Endothelial cell of umbilical vein (primary cell): ENCODE measurements around the gene OR2Z1. TPM values are rescaled to one million over a fixed set of nuclear protein-coding genes. Genes with fewer than 3 reads are reported as not detected.

Source experiments
- BruUV-seq: library from RNA; stranded (reverse); fragments of 400-500 nt; replicated peaks from 2 replicates; lab custom pipeline; 2021; lab: Mats Ljungman, UMichigan
- CTCF ChIA-PET: fragments of 300-600, 350-600 bp; sonication (Branson Sonifier 250); formaldehyde crosslinking; loops from one replicate; lab custom pipeline; 2021; ENCODE audit warnings: antibody characterized with exemption, inconsistent platforms; lab: Charles Lee
- POLR2A ChIA-PET: fragments of 300-600, 350-600 bp; sonication (Branson Sonifier 250); formaldehyde crosslinking; loops from one replicate; lab custom pipeline; 2021; ENCODE audit warnings: antibody characterized with exemption, inconsistent platforms; lab: Charles Lee
- DNase-seq: peaks from one replicate; pipeline ENCODE4 v3.0.0-alpha.2; 2011; ENCODE audit warnings: low read depth, low spot score
- FAIRE-seq: peaks from 2 replicates; lab custom pipeline; 2011; peaks lifted over from hg19 to GRCh38; lab: Jason Lieb, UNC
- H2AFZ ChIP-seq: 2 replicates; pipeline ENCODE4 v1.6.0; 2012; ENCODE audit warnings: low read depth, low read length, control low read depth, inconsistent platforms
- H3K27ac ChIP-seq: 2 replicates; pipeline ENCODE4 v1.5.1; 2011; ENCODE audit warnings: low read depth, mild to moderate bottlenecking, control low read depth, low read length, moderate library complexity; ENCODE audit not compliant: insufficient read depth
- H3K27me3 ChIP-seq, 2 experiments: 2 replicates each; pipeline versions ENCODE4 v1.6.0 to v1.6.1; 2011; ENCODE audit warnings: low read length in 2 of 2, mixed read lengths in 1 of 2; ENCODE audit not compliant: control insufficient read depth in 2 of 2, insufficient read depth in 2 of 2
- H3K36me3 ChIP-seq, 2 experiments: 2 replicates in 1 of 2; 3 replicates in 1 of 2; pipeline ENCODE4 v1.5.1; 2011; ENCODE audit warnings: low read length in 2 of 2, mild to moderate bottlenecking in 1 of 2, moderate library complexity in 1 of 2; ENCODE audit not compliant: control insufficient read depth in 2 of 2, insufficient read depth in 2 of 2; ENCODE audit errors: extremely low read depth in 1 of 2
- H3K4me1 ChIP-seq: 3 replicates; pipeline ENCODE4 v1.5.1; 2011; ENCODE audit warnings: mild to moderate bottlenecking, low read length; ENCODE audit not compliant: control insufficient read depth, insufficient read depth; ENCODE audit errors: extremely low read depth
- H3K4me2 ChIP-seq: 2 replicates; pipeline ENCODE4 v1.6.1; 2011; ENCODE audit warnings: low read length, control low read depth, mixed read lengths; ENCODE audit not compliant: insufficient read depth
- H3K4me3 ChIP-seq, 3 experiments: fragments of 200-600 bp in 1 of 3; sonication (generic), shearing (Covaris generic) in 1 of 3; replicated peaks in 1 of 3; 2 replicates each; pipeline ENCODE4 v1.5.1; 2011 to 2016; ENCODE audit warnings: control low read depth in 3 of 3, low read length in 3 of 3, mild to moderate bottlenecking in 2 of 3, inconsistent platforms in 1 of 3, low read depth in 1 of 3, moderate library complexity in 1 of 3; ENCODE audit not compliant: insufficient read depth in 1 of 3
- H3K79me2 ChIP-seq: 2 replicates; pipeline ENCODE4 v1.6.0; 2012; ENCODE audit warnings: low read length, inconsistent platforms; ENCODE audit not compliant: control insufficient read depth, insufficient read depth
- H3K9ac ChIP-seq: replicated peaks from 2 replicates; pipeline ENCODE3; 2011; ENCODE audit warnings: low read length, control low read depth; ENCODE audit not compliant: insufficient read depth; ENCODE audit errors: extremely low read depth
- H3K9me1 ChIP-seq: replicated peaks from 3 replicates; pipeline ENCODE4 v1.6.0; 2011; ENCODE audit warnings: mild to moderate bottlenecking, low read length; ENCODE audit not compliant: control insufficient read depth, insufficient read depth; ENCODE audit errors: extremely low read depth
- H3K9me3 ChIP-seq: replicated peaks from 2 replicates; pipeline ENCODE4 v1.5.1; 2012; ENCODE audit warnings: low read length, inconsistent platforms; ENCODE audit not compliant: control insufficient read depth, insufficient read depth
- H4K20me1 ChIP-seq: replicated peaks from 2 replicates; pipeline ENCODE3; 2011; ENCODE audit warnings: mild to moderate bottlenecking, low read length; ENCODE audit not compliant: control insufficient read depth, insufficient read depth; ENCODE audit errors: extremely low read depth
- CTCF ChIP-seq, 2 donors: IDR thresholded peaks; 1 replicate in 1 of 2; 2 replicates in 1 of 2; pipeline ENCODE4 v1.5.1; 2011; ENCODE audit warnings: low read length in 2 of 2, mild to moderate bottlenecking in 2 of 2, moderate library complexity in 2 of 2, control low read depth in 1 of 2, inconsistent platforms in 1 of 2, low read depth in 1 of 2; ENCODE audit not compliant: insufficient read depth in 1 of 2; ENCODE audit errors: extremely low read depth in 1 of 2
- EZH2 ChIP-seq: IDR thresholded peaks from 2 replicates; pipeline ENCODE4 v1.6.1; 2012; ENCODE audit warnings: borderline replicate concordance, low read depth, mild to moderate bottlenecking, moderate library complexity, low read length, inconsistent platforms; ENCODE audit not compliant: severe bottlenecking
- FOS ChIP-seq: IDR thresholded peaks from 2 replicates; pipeline ENCODE4 v1.6.1; 2011; ENCODE audit warnings: mild to moderate bottlenecking, low read length, moderate library complexity, borderline replicate concordance; ENCODE audit not compliant: insufficient read depth
- GATA2 ChIP-seq: IDR thresholded peaks from 2 replicates; pipeline ENCODE4 v1.7.0; 2011; ENCODE audit warnings: low read depth, mild to moderate bottlenecking, moderate library complexity, mixed read lengths, low read length; ENCODE audit not compliant: insufficient read length, insufficient read depth
- JUN ChIP-seq: IDR thresholded peaks from 2 replicates; pipeline ENCODE4 v1.6.1; 2011; ENCODE audit warnings: borderline replicate concordance, low read depth; ENCODE audit not compliant: insufficient read length, insufficient read depth
- MAX ChIP-seq: IDR thresholded peaks from 2 replicates; pipeline ENCODE4 v1.6.1; 2011; ENCODE audit not compliant: insufficient read depth, insufficient read length
- MYC ChIP-seq: IDR thresholded peaks from one replicate; pipeline ENCODE4 v1.6.1; 2011; ENCODE audit warnings: mild to moderate bottlenecking, low read depth, low read length
- POLR2A ChIP-seq: IDR thresholded peaks from 2 replicates; pipeline ENCODE4 v1.6.1; 2012; ENCODE audit warnings: low read depth, mild to moderate bottlenecking, control low read depth, low read length
- POLR2AphosphoS5 ChIP-seq: IDR thresholded peaks from 2 replicates; pipeline ENCODE4 v1.6.1; 2012; ENCODE audit warnings: low read depth, mild to moderate bottlenecking, control low read depth, low read length, moderate library complexity; ENCODE audit not compliant: insufficient read depth
- dilution Hi-C: fragments of 300-500 bp; cut with MboI; formaldehyde crosslinking; loops from one replicate; pipeline ENCODE4 v1.15.0; 2019; ENCODE audit warnings: low sequenced_read_pairs; ENCODE audit not compliant: extremely low pct_ligation_motif_present
- intact Hi-C: fragments of 100-400 bp; cut with micrococcal nuclease; formaldehyde crosslinking; loops from one replicate; pipeline ENCODE4 v1.10.0; 2022
- polyA plus RNA-seq, 4 experiments: library from polyadenylated mRNA; depleted of rRNA in 3 of 4; stranded (reverse) in 3 of 4; unstranded in 1 of 4; fragments of >200 nt; gene quantifications; 2 replicates each; pipeline versions ENCODE4 v1.2.1 to v1.2.3, GENCODE V29; 2011 to 2012; ENCODE audit warnings: missing spikeins in 1 of 4
- total RNA-seq: library from RNA; stranded (reverse); gene quantifications from 2 replicates; pipeline ENCODE4 v1.2.3, GENCODE V29; 2021

Gene OR2Z1
- total and polyA plus RNA-seq, 2 donors (not counting 3 experiments of a cell fraction or from before 2014, with no cell fraction given): not detected

- no TSS peak for BruUV-seq
- DNase-seq (no peak), FAIRE-seq (no peak)
- Histone ChIP-seq H4K20me1 (no peaks in the 10 kb centered on the region), H3K27ac (no peak overlapping the region), H3K4me1 (no peaks in the 10 kb centered on the region), H3K9me3 (no peaks in the 10 kb centered on the region), H2AFZ (no peak overlapping the region), H3K4me2 (no peak overlapping the region), H3K4me3 (no peak overlapping the region), H3K79me2 (no peaks in the 10 kb centered on the region), H3K36me3 (no peaks in the 10 kb centered on the region), H3K9me1 (no peaks in the 10 kb centered on the region), H3K9ac (no peak overlapping the region), H3K27me3 (no peaks in the 10 kb centered on the region)
- CTCF ChIA-PET: interaction anchor here (1.0 kb wide), 1 partner anchor 69 kb away, joined by 4 read pairs; no protein-coding TSS in a partner anchor
- POLR2A ChIA-PET: no interaction called here
- no peak for TF ChIP-seq CTCF (IDR thresholded peaks at IDR 0.05; ENCODE audit: extremely low read depth in 1 of 2, insufficient read depth in 1 of 2, low read depth in 1 of 2, low read length in 2 of 2)
- no peak for TF ChIP-seq EZH2
- no peak for TF ChIP-seq POLR2AphosphoS5
- no peak for TF ChIP-seq POLR2A
- no peak for TF ChIP-seq GATA2
- TF ChIP-seq FOS: no peak
- no peak for TF ChIP-seq MYC
- no peak for TF ChIP-seq MAX
- TF ChIP-seq JUN: no peak
- dilution Hi-C loops (no loop called here), intact Hi-C loops (no loop called here)
Measured at GRCh38 chr19:8684001-8684902, 37.2 kb upstream of the OR2Z1 start.
